GM12892 (cell line): ENCODE data around the gene CTBP2.

Experiments used
- POLR2A ChIP-seq: IDR thresholded peaks from 2 replicates; pipeline ENCODE4 v1.6.1; 2011; ENCODE audit warnings: low read depth, low read length, control low read depth
- POLR2AphosphoS5 ChIP-seq: IDR thresholded peaks from 2 replicates; pipeline ENCODE4 v1.6.1; 2011; ENCODE audit warnings: low read depth, low read length, control low read depth
- TAF1 ChIP-seq: IDR thresholded peaks from 2 replicates; pipeline ENCODE4 v1.6.1; 2011; ENCODE audit warnings: low read depth, mild to moderate bottlenecking, control low read depth, low read length, borderline replicate concordance

- TF ChIP-seq POLR2A (no peak), POLR2AphosphoS5 (no peak), TAF1 (no peak)
These were observed 81.2 kb downstream of the CTBP2 start for GRCh38 chr10:125079091-125079600.
